NCI-H1417 treated with DMSO at 0.1 percent for 48 hours (cell line): ENCODE measurements around the gene MAP1LC3C.

Experiments used
- DNase-seq: peaks from one replicate; lab custom pipeline; 2025; lab: John Stamatoyannopoulos, UW

The MAP1LC3C gene

GRCh38 chr1:241999026-241999425 is at the start of gene MAP1LC3C:
MAP1LC3C (minus strand) TSS chr1:241999098; CDS start chr1:241999008, 90 bp downstream.
- DNase-seq = no peak

GRCh38 chr1:242043165-242043564 is 44.3 kb upstream of the MAP1LC3C start:
- DNase-seq = no peak

- no peak for DNase-seq
These were observed 35.5 kb upstream of the MAP1LC3C start for GRCh38 chr1:242034392-242034791.

GRCh38 chr1:242033447-242033846 is 34.5 kb upstream of the MAP1LC3C start:
- no peak for DNase-seq

GRCh38 chr1:242030071-242030470 is 31.2 kb upstream of the MAP1LC3C start:
- no peak for DNase-seq

- DNase-seq = no peak
These were observed 26.8 kb upstream of the MAP1LC3C start for GRCh38 chr1:242025681-242026080.

GRCh38 chr1:242023805-242024204 is 24.9 kb upstream of the MAP1LC3C start:
- no peak for DNase-seq

GRCh38 chr1:242019018-242019417 is 20.1 kb upstream of the MAP1LC3C start:
- no peak for DNase-seq

- no peak for DNase-seq
These were observed 18.8 kb upstream of the MAP1LC3C start for GRCh38 chr1:242017580-242018233.

- DNase-seq = no peak
These were observed 17.6 kb upstream of the MAP1LC3C start for GRCh38 chr1:242016479-242016878.

GRCh38 chr1:242011894-242012660 is 13.2 kb upstream of the MAP1LC3C start:
- no peak for DNase-seq

- no peak for DNase-seq
These were observed 10.1 kb upstream of the MAP1LC3C start for GRCh38 chr1:242008826-242009495.

GRCh38 chr1:242006976-242007375 is 8.1 kb upstream of the MAP1LC3C start:
- DNase-seq = no peak

- no peak for DNase-seq
These were observed 7.1 kb upstream of the MAP1LC3C start for GRCh38 chr1:242005866-242006535.

- no peak for DNase-seq
These were observed 6.0 kb upstream of the MAP1LC3C start for GRCh38 chr1:242004751-242005495.

- DNase-seq = no peak
These were observed 3.6 kb upstream of the MAP1LC3C start for GRCh38 chr1:242002510-242002909.

GRCh38 chr1:242002072-242002471 is 3.2 kb upstream of the MAP1LC3C start:
- DNase-seq = no peak

- no peak for DNase-seq
These were observed 1.5 kb upstream of the MAP1LC3C start for GRCh38 chr1:242000434-242000833.

- DNase-seq = no peak
These were observed 431 bp downstream of the MAP1LC3C start for GRCh38 chr1:241998412-241998921.

- DNase-seq = no peak
These were observed 1.4 kb downstream of the MAP1LC3C start for GRCh38 chr1:241997401-241997998.

GRCh38 chr1:241994171-241994570 is 4.7 kb downstream of the MAP1LC3C start:
- DNase-seq = no peak
